ENCODE data around the gene DNAI2. TPM values are rescaled to one million over a fixed set of nuclear protein-coding genes. Genes with fewer than 3 reads are reported as not detected.

Gene DNAI2
- total and polyA plus RNA-seq, 9 of the 15 experiments (the other 6 are each of a cell fraction or from before 2014, with no cell fraction given): not detected

GRCh38 chr17:74332763-74333283, 58.8 kb downstream of the DNAI2 start (continued):
- TF ChIP-seq ZBTB2 (IDR thresholded peaks at IDR 0.05) (no peak), MXD1 (CRISPR knock-in tag; IDR thresholded peaks at IDR 0.05; ENCODE audit: borderline replicate concordance, poor library complexity, severe bottlenecking) (no peak), ZNF583 (CRISPR knock-in tag; IDR thresholded peaks at IDR 0.05) (no peak), NFATC3 (IDR thresholded peaks at IDR 0.05) (no peak)

GRCh38 chr17:74334393-74335039, 60.5 kb downstream of the DNAI2 start:
- ATAC-seq (no peak), FAIRE-seq (no peak), DNase-seq (ENCODE audit: extremely low read depth in 1 of 4, low spot score in 3 of 4) (no peak)
- WGBS (ENCODE audit: insufficient coverage, low coverage, missing lambda C conversion rate): 59% methylated on average over 2 of the region's 2 CpGs
- ChIA-PET CTCF (ENCODE audit: low intra/inter-chr PET ratio) (no interaction called here), POLR2A (no interaction called here)
- H3K27ac ChIP-seq (ENCODE audit: extremely low read depth, low read depth, low read length): no peak overlapping the region
- no peaks in the 10 kb centered on the region for H3K79me2 ChIP-seq (ENCODE audit: control insufficient read depth, insufficient read depth, low read length)
- no peak overlapping the region for H2AFZ ChIP-seq (ENCODE audit: low read depth, low read length)
- no peak overlapping the region for H3K4me3 ChIP-seq
- intact Hi-C loops (cut with micrococcal nuclease): no loop called here
- H3K4me1 ChIP-seq (replicated peaks in 1 of 2; ENCODE audit: control insufficient read depth in 2 of 2, insufficient read depth in 2 of 2, low read length in 2 of 2): peaks cover 12 to 16% of the 10 kb centered on the region in 2 experiments
- no peaks in the 10 kb centered on the region for H3K9me1 ChIP-seq (ENCODE audit: control insufficient read depth, insufficient read depth, low read length)
- in situ Hi-C loops (cut with MboI): no loop called here
- no TSS peak for BruUV-seq (replicated peaks)
- TF ChIP-seq BCOR (IDR thresholded peaks at IDR 0.05) (peak; percentile 65; the same call in 1 of the 2 replicates), RBM25 (IDR thresholded peaks at IDR 0.05; ENCODE audit: low read depth, low read length, severe bottlenecking) (peak; percentile 45), ZFP30 (CRISPR knock-in tag; IDR thresholded peaks at IDR 0.05; ENCODE audit: borderline replicate concordance) (no peak)
- H3K9me3 ChIP-seq (replicated peaks; ENCODE audit: control insufficient read depth, insufficient read depth, low read depth, low read length): no peaks in the 10 kb centered on the region
- peaks cover 4% of the 10 kb centered on the region; the same call in 1 of the 2 replicates for H4K20me1 ChIP-seq (replicated peaks; ENCODE audit: control insufficient read depth, insufficient read depth, low read length)
- H3K36me3 ChIP-seq (ENCODE audit: control insufficient read depth, insufficient read depth, low read length): no peaks in the 10 kb centered on the region
- H3K4me2 ChIP-seq (ENCODE audit: insufficient read depth, low read length): no peak overlapping the region
- peaks cover 2 to 25% of the 10 kb centered on the region in 2 experiments; a peak in 3 of 5 replicates for H3K27me3 ChIP-seq (ENCODE audit: control insufficient read depth in 2 of 2, insufficient read depth in 2 of 2, low read length in 2 of 2)
- no peak overlapping the region for H3K9ac ChIP-seq (ENCODE audit: insufficient read depth in 1 of 2, low read depth in 2 of 2, low read length in 2 of 2)

All from K562 (cell line).